Subcutaneous abdominal adipose tissue (tissue), 5 donors: ENCODE measurements around the gene AFAP1.

Experiments used
- H3K27ac ChIP-seq: one replicate; pipeline ENCODE4 v1.7.0; 2013; ENCODE audit warnings: low read depth, mild to moderate bottlenecking, inconsistent platforms, low read length, moderate library complexity
- H3K27me3 ChIP-seq, 5 donors: one replicate each; pipeline ENCODE4 v1.7.0; 2013; ENCODE audit warnings: low read length in 5 of 5, inconsistent platforms in 1 of 5; ENCODE audit not compliant: control insufficient read depth in 5 of 5, insufficient read depth in 4 of 5
- H3K36me3 ChIP-seq, 5 donors: one replicate each; pipeline ENCODE4 v1.7.0; 2013; ENCODE audit warnings: low read length in 5 of 5; ENCODE audit not compliant: control insufficient read depth in 5 of 5, insufficient read depth in 5 of 5
- H3K4me1 ChIP-seq, 5 donors: one replicate each; pipeline ENCODE4 v1.7.0; 2013; ENCODE audit warnings: low read length in 5 of 5, mild to moderate bottlenecking in 3 of 5, moderate library complexity in 1 of 5; ENCODE audit not compliant: control insufficient read depth in 5 of 5, insufficient read depth in 5 of 5
- H3K4me3 ChIP-seq, 5 donors: one replicate each; pipeline ENCODE4 v1.7.0; 2013; ENCODE audit warnings: low read length in 5 of 5, low read depth in 1 of 5
- H3K9ac ChIP-seq, 5 donors: one replicate each; pipeline ENCODE4 v1.7.0; 2013; ENCODE audit warnings: low read length in 5 of 5, mild to moderate bottlenecking in 4 of 5, moderate library complexity in 3 of 5
- H3K9me3 ChIP-seq, 5 donors: one replicate each; pipeline ENCODE4 v1.7.0; 2013; ENCODE audit warnings: low read length in 5 of 5; ENCODE audit not compliant: control insufficient read depth in 5 of 5
- donor health status: healthy.
- donor health status: healthy.
- donor health status: healthy.
- donor health status: healthy.
- donor health status: healthy.

AFAP1 gene

DNA sequence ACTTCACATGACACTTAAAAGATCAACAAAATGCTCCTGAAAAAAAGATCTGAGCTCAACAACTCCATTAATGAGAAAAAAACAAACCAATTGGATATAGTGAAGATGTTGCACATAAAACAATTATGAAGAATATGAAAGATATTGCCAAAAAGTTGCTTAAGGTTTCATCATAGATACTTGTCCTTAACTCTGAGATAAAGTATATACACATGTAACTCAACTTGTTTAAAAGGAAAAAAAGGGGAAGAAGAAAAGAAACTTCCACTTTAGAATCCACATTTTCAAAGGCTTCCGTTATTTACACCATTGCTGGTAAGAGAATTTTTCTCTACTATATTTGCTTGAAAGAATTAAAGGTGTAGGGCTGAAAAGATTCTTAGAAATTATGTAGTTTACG, 2.7 kb downstream of the AFAP1 start:
- Histone ChIP-seq H3K27me3 (no peaks in the 10 kb centered on the region), H3K36me3 (no peaks in the 10 kb centered on the region), H3K9ac (no peak overlapping the region), H3K4me1 (peaks cover 3 to 40% (median 30%) of the 10 kb centered on the region in 5 donors), H3K9me3 (peaks cover 0 to 4% (median 3%) of the 10 kb centered on the region in 5 donors), H3K27ac (no peak overlapping the region), H3K4me3 (no peak overlapping the region)

DNA sequence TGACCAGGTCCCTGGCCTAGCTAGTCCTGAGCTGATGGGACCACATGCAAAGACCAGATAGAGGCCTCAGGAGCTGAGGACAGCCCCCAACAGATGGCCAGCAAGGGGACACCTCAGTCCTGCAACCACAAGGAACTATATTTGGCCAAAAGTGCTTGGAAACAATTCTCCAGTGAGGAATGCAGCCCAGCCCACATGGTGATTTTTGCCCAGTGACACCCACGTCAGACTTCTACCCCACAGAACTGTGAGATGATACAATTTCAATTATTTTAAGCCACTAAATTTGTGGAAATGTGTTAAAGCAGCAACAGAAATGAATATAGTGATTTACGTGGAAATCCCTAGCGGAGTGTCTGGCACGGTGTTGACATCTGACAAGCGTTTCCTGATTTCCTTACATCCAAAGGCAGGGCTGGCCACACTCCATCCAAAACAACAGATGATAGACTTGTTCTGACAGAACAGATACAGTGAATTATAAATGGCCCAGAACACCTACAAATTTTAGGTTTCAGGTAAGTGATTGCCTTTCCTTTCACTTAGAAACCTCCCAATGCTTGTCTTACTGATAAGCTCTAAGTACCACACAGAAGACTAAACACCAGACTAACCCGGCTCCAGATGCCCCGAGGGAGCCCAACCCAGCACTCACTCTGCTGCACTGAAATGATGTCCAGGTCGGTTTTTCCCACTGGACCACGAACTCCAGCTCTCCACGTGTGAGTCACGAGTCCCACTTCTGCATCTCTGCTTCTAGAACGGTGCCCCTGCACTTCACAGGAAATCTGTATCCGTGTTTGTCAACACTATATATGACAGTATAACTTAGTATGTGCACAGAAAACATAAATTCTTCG, 5.8 kb downstream of the AFAP1 start:
- Histone ChIP-seq H3K27ac (no peak overlapping the region), H3K27me3 (no peaks in the 10 kb centered on the region), H3K9me3 (peaks cover 0 to 4% (median 3%) of the 10 kb centered on the region in 5 donors), H3K4me1 (peaks cover 3 to 26% (median 16%) of the 10 kb centered on the region in 5 donors), H3K9ac (no peak overlapping the region), H3K36me3 (no peaks in the 10 kb centered on the region), H3K4me3 (no peak overlapping the region)

DNA sequence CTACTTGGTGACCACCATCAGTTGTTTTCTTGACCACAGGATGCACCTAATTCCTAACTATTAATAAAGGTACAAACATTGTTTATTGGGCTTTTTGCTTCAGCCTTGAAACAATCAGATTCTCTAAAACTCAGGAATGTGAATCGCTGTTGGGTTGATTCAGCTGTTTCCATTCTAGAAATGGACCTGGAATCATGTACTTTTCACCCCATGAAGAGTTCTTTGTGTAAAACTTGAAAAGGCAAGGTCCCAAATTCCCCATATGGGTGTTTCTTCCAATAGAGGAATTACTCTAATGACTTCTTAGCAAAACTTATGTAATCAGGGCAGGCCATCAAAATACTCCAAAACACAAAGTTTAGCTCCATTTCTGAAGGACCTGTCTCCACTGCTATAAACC, 7.4 kb downstream of the AFAP1 start:
- no peak overlapping the region for H3K4me3 ChIP-seq
- H3K27me3 ChIP-seq: no peaks in the 10 kb centered on the region
- H3K4me1 ChIP-seq: peaks cover 0 to 16% (median 5%) of the 10 kb centered on the region in 5 donors
- H3K9ac ChIP-seq: no peak overlapping the region
- H3K36me3 ChIP-seq: no peaks in the 10 kb centered on the region
- no peak overlapping the region for H3K27ac ChIP-seq
- peaks cover 0 to 4% (median 3%) of the 10 kb centered on the region in 5 donors for H3K9me3 ChIP-seq

DNA sequence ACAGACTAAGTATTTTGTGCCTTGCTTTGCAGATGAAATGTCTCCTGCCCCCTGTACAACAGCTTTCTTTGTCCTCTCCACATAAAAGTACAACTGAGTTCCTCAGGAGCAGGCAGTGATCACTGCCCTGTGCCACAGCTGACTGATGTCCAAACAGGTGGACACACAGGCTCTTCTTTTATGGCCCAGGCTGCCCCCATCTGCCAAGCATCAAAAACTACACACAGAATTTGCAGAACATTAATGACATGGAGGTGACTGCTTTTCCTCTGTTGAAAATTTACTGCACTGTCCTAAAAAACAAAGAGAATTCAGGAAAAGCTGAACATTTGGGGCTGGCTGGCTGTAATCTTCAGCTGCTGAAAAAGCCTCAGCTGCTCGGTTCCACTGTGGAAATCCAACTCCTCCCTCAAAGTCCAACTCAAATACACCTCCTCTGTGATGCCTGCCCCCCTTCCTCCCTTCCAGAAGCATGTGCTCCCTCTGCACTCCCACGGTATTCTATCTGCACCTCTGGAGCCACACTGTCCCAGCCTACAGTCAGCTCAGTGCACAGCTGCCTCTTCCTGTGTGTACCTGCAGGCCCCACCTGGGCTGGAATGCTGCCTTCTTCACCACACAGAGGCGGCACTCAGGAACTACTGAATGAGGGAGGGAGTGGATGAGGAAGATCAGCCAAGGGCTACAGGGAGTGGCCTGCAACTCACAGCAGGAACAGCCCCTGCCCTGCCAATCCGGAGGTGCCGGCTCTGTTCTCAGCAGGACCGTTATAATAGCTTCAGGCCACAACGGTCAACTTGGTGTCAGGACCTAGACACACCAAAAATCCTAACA, 10.3 kb downstream of the AFAP1 start:
- Histone ChIP-seq H3K36me3 (no peaks in the 10 kb centered on the region), H3K27ac (no peak overlapping the region), H3K9me3 (peaks cover 0 to 4% (median 3%) of the 10 kb centered on the region in 5 donors), H3K4me1 (peaks cover 0 to 11% (median 0%) of the 10 kb centered on the region in 5 donors), H3K27me3 (no peaks in the 10 kb centered on the region), H3K4me3 (no peak overlapping the region), H3K9ac (peak overlapping the region in 1 of 5 donors; percentile 10)

DNA sequence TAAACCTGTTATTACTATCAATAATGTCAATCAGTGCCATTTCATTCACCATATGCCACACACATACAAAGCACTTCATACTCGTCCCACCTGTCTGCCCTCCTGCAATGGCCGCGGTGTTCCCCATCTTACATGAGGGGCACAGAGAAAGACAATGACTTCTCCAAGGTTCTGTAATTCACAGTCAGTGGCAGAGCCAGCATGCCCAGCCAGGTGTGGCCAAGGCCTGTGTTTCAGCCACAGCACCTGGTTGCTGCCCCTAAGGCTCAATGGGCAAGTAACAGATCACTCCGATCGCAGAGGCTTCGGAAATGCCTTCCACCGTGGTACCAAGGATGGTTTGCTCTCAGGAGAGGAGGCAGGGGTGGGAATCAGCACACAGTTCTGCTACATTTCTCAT, 10.9 kb downstream of the AFAP1 start:
- Histone ChIP-seq H3K4me1 (peaks cover 0 to 16% (median 0%) of the 10 kb centered on the region in 5 donors), H3K9ac (peak overlapping the region in 1 of 5 donors; percentile 10), H3K27me3 (no peaks in the 10 kb centered on the region), H3K9me3 (peaks cover 0 to 3% (median 2%) of the 10 kb centered on the region in 5 donors), H3K36me3 (no peaks in the 10 kb centered on the region), H3K27ac (no peak overlapping the region), H3K4me3 (no peak overlapping the region)

DNA sequence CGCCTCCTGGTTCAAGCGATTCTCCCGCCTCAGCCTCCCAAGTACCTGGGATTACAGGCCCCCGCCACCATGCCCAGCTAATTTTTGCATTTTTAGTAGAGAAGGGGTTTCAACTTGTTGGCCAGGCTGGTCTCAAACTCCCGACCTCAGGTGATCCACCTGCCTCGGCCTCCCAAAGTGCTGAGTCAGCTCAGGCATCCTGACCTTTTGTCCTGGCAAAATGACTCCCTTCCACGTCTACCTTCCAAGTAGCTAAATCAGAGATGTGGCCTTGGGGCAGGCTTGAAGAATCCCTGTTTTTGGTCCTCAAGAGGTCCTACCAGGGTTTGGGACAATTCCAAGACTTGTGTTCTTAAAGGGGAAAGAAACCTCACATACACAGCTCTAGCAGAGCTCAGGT, 12.8 kb downstream of the AFAP1 start:
- Histone ChIP-seq H3K27ac (no peak overlapping the region), H3K4me3 (no peak overlapping the region), H3K4me1 (peaks cover 0 to 16% (median 0%) of the 10 kb centered on the region in 5 donors), H3K9me3 (no peaks in the 10 kb centered on the region), H3K27me3 (no peaks in the 10 kb centered on the region), H3K9ac (no peak overlapping the region), H3K36me3 (no peaks in the 10 kb centered on the region)

DNA sequence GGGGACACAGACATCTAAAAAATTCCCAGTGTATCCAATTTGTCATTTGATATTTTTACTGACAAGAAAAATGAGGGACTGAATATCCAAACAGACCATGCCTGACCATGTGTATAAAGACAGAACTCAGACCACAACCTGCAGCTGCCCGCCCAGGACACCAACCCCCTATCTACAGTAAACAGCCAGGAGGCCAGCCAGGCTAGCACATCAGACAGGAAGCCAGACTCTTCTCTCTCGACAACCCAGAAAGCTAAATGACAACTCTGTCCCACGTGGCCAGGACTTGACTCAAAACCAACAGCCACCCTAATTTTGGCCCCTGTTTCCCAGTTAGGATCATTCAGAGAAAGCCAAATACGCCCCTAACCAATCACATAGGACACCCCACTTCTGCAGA, 15.1 kb downstream of the AFAP1 start:
- no peak overlapping the region for H3K27ac ChIP-seq
- H3K4me1 ChIP-seq: peaks cover 0 to 15% (median 0%) of the 10 kb centered on the region in 5 donors
- no peak overlapping the region for H3K9ac ChIP-seq

DNA sequence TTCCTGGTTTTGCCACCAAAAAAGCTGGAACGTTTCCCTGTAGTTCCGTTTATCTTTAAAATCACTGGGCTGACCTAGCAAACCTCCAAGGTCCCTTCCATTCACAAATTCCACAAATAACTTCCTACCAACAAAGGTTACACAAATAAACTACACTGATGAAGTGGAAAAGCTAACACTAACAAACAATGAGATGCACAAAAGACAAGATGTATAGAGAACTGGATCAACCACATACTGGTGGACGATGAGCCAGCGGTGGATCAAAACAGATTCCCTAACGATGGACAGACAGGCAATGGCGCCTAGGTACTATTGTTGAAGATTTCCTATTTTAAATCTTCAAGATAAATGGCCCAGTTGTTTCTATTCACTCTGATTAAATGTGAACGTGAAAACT, 15.5 kb downstream of the AFAP1 start:
- no peak overlapping the region for H3K4me3 ChIP-seq
- no peak overlapping the region for H3K9ac ChIP-seq
- H3K36me3 ChIP-seq: no peaks in the 10 kb centered on the region
- no peaks in the 10 kb centered on the region for H3K27me3 ChIP-seq
- no peak overlapping the region for H3K27ac ChIP-seq
- no peaks in the 10 kb centered on the region for H3K9me3 ChIP-seq
- peaks cover 0 to 11% (median 0%) of the 10 kb centered on the region in 5 donors for H3K4me1 ChIP-seq

More for the DNA sequence above, 15.1 kb downstream of the AFAP1 start:
- Histone ChIP-seq H3K27me3 (no peaks in the 10 kb centered on the region), H3K4me3 (no peak overlapping the region), H3K36me3 (no peaks in the 10 kb centered on the region), H3K9me3 (no peaks in the 10 kb centered on the region)

DNA sequence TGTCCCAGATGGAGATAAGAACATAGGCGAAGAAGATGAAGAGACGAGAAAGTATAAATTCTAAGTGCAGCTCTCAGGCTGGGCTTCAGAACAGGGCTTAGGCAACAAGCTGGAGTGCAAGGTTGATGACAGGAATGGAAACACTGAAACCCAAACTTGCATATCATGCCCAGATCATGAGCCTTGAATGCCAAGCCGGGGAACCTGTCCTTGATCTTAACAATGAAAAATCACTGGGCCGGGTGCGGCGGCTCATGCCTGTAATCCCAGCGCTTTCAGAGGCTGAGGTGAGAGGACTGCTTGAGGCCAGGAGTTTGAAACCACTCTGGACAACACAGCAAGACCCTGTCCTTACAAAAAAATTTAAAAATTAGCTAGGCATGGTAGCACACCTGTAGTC, 17.2 kb downstream of the AFAP1 start:
- H3K9me3 ChIP-seq: no peaks in the 10 kb centered on the region
- peaks cover 0 to 7% (median 0%) of the 10 kb centered on the region in 5 donors for H3K4me1 ChIP-seq
- no peaks in the 10 kb centered on the region for H3K27me3 ChIP-seq
- H3K27ac ChIP-seq: no peak overlapping the region
- H3K36me3 ChIP-seq: no peaks in the 10 kb centered on the region
- no peak overlapping the region for H3K4me3 ChIP-seq
- no peak overlapping the region for H3K9ac ChIP-seq

DNA sequence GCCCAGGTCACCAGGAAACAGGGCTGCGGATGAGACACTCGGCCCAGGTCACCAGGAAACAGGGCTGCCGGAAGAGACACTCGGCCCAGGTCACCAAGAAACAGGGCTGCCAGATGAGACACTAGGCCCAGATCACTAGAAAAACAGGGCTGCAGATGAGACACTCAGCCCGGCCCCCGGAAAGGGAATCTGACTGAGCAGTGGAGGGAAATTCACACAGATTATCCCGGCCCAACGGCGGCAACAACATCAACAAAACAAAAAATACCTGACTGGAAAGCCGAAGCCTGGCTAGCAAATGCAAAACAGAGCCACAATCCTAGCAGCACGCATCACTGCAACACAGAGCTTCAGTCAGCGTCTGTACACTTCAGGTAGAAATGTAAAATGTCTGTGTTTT, 20.7 kb downstream of the AFAP1 start:
- Histone ChIP-seq H3K9me3 (no peaks in the 10 kb centered on the region), H3K27me3 (no peaks in the 10 kb centered on the region), H3K9ac (no peak overlapping the region), H3K27ac (no peak overlapping the region), H3K4me1 (peaks cover 0 to 10% (median 8%) of the 10 kb centered on the region in 5 donors), H3K4me3 (no peak overlapping the region), H3K36me3 (no peaks in the 10 kb centered on the region)
